NCI-H510A treated with DMSO at 0.1 percent for 48 hours (cell line): ENCODE results near the gene TPM3.
"Not testable (repeated sequence)": the region's sequence is repeated elsewhere in the genome, so short reads cannot be mapped to it uniquely, and the experiment has no call there.

Source experiments
- DNase-seq: peaks from one replicate; lab custom pipeline; 2025; lab: John Stamatoyannopoulos, UW

Gene TPM3

GRCh38 chr1:154166207-154166606, 25.7 kb downstream of the TPM3 start:
- DNase-seq, result no peak

- no peak for DNase-seq
Measured at GRCh38 chr1:154159554-154159953, 32.3 kb downstream of the TPM3 start.

GRCh38 chr1:154158307-154159125, 33.4 kb downstream of the TPM3 start:
- DNase-seq, result no peak

- DNase-seq, result peak; percentile 67
Measured at GRCh38 chr1:154157520-154158306, 34.2 kb downstream of the TPM3 start.

GRCh38 chr1:154155251-154155650, 36.6 kb downstream of the TPM3 start:
- DNase-seq, result no peak

GRCh38 chr1:154154534-154155191, 37.2 kb downstream of the TPM3 start, which contains the start of gene NUP210L:
TSS of gene NUP210L (minus strand) at chr1:154155073.
- DNase-seq, result peak; percentile 48

- DNase-seq, result no peak
Measured at GRCh38 chr1:154154053-154154452, 37.8 kb downstream of the TPM3 start.

GRCh38 chr1:154151311-154151710, 40.6 kb downstream of the TPM3 start:
- DNase-seq, result no peak

- DNase-seq, result no peak
Measured at GRCh38 chr1:154148807-154149206, 43.1 kb downstream of the TPM3 start.

- not testable (repeated sequence) for DNase-seq
Measured at GRCh38 chr1:154147505-154147904, 44.4 kb downstream of the TPM3 start.

- DNase-seq, result no peak
Measured at GRCh38 chr1:154145986-154146385, 45.9 kb downstream of the TPM3 start.

GRCh38 chr1:154142358-154142757, 49.5 kb downstream of the TPM3 start:
- DNase-seq, result no peak

- DNase-seq, result no peak
Measured at GRCh38 chr1:154141240-154141639, 50.7 kb downstream of the TPM3 start.

- no peak for DNase-seq
Measured at GRCh38 chr1:154137888-154138287, 54.0 kb downstream of the TPM3 start.

- no peak for DNase-seq
Measured at GRCh38 chr1:154133256-154133655, 58.6 kb downstream of the TPM3 start.

GRCh38 chr1:154129391-154129970, 62.4 kb downstream of the TPM3 start:
- DNase-seq, result no peak

- DNase-seq, result not testable (repeated sequence)
Measured at GRCh38 chr1:154123205-154123604, 68.7 kb downstream of the TPM3 start.

GRCh38 chr1:154117642-154118041, 74.3 kb downstream of the TPM3 start:
- DNase-seq, result no peak

GRCh38 chr1:154115180-154115579, 76.7 kb downstream of the TPM3 start:
- no peak for DNase-seq
